ENCODE measurements around the gene TANC1. TPM values are rescaled to one million over a fixed set of nuclear protein-coding genes. Genes with fewer than 3 reads are reported as not detected.
"Not testable (repeated sequence)": the region's sequence is repeated elsewhere in the genome, so short reads cannot be mapped to it uniquely, and the experiment has no call there.

Gene TANC1
- total RNA-seq, 1 donor, result 74.7 TPM

DNA sequence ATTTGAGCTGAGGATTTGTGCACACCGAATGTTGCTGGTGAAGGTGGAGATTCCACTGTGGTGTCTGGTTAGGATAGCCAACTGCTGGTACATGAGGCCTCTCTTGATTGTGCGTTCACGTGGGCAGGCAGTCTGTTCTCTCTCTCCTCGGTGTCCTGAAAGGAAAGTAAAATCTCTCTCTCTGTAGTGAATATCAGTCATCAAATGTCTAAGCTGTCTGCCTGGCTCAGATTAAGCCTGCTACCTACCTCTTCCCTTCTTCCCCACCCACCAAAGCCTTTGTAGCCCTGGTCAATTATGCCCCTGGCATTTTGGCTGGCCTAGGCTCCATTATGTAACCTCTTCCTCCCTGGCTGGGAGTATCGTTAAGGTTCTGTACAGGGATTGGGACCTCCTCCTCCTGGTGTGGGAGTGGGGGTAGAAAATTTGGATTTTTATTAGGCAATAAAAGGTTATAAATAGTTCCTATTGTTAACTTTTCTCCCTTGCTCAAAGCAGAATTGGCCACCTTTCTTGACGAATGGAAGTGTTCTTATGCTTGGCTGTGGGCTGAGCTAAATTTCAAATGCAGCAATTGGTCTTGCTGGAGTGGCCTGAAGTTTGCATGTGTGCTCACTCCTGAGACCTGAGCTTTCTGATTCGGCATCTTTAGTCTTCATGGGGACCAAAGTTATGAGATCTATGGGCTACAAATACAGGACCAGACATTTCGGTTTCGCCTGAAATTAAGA is 169.2 kb downstream of the TANC1 start:
- DNase-seq (ENCODE audit: low read depth), result no peak

DNA sequence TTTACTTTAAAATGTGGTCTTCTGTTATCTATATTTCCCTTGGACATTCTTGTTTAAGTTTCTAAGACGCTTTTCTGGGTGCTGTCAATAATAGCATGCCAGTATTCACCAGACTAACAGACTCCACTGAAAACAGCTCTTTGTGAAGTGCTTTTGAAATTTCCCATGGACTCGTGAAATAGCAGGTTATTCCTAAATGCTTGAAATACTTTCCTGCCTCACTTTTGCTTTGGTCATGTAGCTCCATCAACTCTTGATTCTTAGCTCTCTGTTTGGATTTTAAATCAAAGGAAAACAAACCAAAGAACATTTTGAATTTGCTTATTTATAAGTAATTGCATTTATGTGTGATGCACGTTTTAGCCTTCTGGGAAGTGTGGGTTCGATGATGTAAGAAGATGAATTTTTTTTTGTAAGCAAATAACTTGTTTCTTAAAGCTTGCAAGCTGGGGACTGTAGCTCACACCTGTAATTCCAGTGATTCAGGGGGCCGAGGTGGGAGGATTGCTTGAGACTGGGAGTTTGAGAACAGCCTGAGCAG is 170.3 kb downstream of the TANC1 start:
- TF ChIP-seq, protein P1, sequence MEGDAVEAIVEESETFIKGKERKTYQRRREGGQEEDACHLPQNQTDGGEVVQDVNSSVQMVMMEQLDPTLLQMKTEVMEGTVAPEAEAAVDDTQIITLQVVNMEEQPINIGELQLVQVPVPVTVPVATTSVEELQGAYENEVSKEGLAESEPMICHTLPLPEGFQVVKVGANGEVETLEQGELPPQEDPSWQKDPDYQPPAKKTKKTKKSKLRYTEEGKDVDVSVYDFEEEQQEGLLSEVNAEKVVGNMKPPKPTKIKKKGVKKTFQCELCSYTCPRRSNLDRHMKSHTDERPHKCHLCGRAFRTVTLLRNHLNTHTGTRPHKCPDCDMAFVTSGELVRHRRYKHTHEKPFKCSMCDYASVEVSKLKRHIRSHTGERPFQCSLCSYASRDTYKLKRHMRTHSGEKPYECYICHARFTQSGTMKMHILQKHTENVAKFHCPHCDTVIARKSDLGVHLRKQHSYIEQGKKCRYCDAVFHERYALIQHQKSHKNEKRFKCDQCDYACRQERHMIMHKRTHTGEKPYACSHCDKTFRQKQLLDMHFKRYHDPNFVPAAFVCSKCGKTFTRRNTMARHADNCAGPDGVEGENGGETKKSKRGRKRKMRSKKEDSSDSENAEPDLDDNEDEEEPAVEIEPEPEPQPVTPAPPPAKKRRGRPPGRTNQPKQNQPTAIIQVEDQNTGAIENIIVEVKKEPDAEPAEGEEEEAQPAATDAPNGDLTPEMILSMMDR (IDR thresholded peaks at IDR 0.05; ENCODE audit: insufficient read depth, low read depth, low read length), result no peak

More for the DNA sequence above, 169.2 kb downstream of the TANC1 start:
- TF ChIP-seq, protein P1 (IDR thresholded peaks at IDR 0.05; ENCODE audit: insufficient read depth, low read depth, low read length), result no peak
- no peak overlapping the region for H3K4me3 ChIP-seq (ENCODE audit: low read depth, low read length)

DNA sequence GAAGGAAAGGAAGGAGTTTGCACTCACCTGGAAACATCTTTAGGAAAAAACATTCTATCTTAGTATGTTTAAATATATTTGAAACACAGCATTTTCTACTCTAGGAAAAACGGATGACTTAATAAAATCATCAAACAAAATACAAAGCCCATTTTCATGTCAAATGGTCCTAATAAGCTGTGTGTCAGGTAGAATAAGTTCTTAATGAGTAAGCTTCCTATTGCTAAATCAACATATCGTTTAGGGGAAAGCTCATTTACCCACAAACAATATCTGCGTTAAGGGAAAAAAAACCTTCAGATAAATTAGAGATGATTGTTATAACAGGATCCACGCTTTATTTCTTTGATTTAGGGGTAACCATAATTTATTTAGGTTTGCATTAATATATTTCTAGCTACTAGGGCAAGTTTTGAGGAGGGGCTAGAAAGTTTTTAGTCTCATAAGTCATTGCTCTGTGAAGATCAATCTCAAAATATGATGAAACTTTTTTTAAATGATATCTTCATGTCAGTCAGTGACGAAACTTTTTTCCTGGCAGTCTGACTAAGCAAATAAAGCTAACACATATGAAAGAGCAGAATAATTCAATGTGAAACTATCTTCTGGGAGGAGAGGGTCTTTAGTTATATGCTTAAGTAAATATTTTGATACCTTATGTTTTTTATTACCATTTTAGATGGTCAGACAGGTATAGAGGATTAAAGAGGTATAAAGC is 170.9 kb downstream of the TANC1 start:
- DNase-seq (ENCODE audit: low read depth), result no peak

More for the DNA sequence above, 170.3 kb downstream of the TANC1 start:
- DNase-seq (ENCODE audit: low read depth), result no peak
- H3K4me3 ChIP-seq (ENCODE audit: low read depth, low read length), result no peak overlapping the region

DNA sequence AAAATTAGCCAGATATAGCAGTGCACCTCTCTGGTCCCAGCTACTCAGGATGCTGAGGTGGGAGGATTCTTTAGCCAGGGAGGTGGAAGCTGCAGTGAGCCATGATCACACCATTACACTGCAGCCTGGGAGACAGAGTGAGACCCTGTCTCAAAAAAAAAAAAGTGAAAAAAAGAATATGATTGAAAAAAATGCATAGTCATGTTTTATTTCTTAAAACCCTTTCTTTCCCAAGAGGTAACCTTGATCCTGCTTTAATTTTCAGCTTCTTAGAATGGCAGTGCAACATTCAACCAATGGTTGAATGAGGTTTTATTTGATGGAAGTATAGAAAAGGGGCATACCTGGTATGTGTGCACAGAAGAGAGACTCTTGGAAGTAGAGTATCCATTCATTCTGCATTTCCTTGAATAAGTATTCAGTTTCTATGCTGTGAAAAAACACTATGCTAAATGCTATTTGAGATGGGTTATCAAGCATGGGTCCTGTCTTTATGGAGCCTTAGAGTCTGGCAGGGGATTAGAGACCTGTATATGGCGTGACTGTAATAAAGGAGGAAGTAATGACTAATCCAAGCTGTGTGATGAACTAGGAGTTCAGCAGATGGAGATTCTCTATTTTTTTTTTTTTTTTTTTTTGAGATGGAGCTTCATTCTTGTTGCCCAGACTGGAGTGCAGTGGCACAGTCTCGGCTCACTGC is 171.8 kb downstream of the TANC1 start:
- no peak overlapping the region for H3K4me3 ChIP-seq (ENCODE audit: low read depth, low read length)
- TF ChIP-seq, protein P1 (IDR thresholded peaks at IDR 0.05; ENCODE audit: insufficient read depth, low read depth, low read length), result no peak
- DNase-seq (ENCODE audit: low read depth), result peak; percentile 75

More for the DNA sequence above, 170.9 kb downstream of the TANC1 start:
- TF ChIP-seq, protein P1 (IDR thresholded peaks at IDR 0.05; ENCODE audit: insufficient read depth, low read depth, low read length), result no peak
- no peak overlapping the region for H3K4me3 ChIP-seq (ENCODE audit: low read depth, low read length)

DNA sequence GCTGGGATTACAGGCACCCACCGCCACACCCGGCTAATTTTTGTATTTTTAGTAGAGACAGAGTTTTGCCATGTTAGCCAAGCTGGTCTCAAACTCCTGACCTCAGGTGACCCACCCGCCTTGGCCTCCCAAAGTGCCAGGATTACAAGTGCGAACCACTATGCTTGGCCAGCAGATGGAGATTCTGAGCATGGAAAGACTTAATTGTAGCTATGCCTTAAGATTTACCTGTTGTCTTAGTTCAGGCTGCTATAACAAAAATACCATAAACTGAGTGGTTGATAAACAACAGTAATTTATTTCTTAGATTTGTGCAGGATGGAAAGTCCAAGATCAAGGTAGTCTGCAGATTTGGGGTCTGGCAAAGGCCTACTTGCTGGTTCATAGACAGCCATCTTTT is 172.4 kb downstream of the TANC1 start:
- not testable (repeated sequence) for H3K4me3 ChIP-seq (ENCODE audit: low read depth, low read length); DNase-seq (ENCODE audit: low read depth)

DNA sequence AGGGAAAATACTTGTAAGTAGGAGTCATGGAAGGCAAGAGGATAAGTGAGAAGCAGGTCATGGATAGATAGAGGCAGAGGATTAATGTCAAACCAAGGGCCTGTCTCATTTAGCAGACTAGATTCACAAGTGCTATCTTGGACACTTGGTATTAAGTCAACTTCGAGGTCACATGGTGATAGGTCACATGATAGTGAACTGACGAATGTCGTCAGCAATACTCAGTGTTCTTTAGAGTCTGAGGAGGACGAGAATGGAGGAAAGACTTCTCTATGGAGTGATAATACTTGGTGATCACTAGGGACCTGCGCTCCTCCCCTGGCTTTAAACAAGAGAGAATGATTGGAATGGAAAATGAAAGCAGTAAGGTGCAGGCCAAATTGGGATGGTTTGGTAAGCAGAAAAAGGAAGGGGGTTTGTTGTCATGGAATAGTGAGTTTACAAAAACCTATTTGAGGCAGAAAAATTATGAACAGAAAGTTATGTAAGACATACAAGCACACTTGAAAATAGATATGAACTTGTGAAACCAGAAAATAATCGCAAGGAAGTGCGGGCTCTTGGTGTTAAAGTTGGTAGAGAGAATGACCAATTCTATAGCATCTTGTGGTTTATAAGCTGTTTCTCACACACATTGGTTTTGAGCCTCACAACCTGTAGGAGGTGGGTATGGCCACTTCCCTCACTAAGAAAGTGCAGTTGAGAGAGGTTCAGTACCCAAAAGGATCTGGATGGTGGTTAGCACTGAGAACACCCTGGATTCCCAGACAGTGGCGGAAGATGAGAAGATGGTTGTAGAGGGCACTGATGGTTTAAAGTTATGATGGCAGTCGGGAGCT is 176.6 kb downstream of the TANC1 start:
- TF ChIP-seq, protein P1 (IDR thresholded peaks at IDR 0.05; ENCODE audit: insufficient read depth, low read depth, low read length), result no peak
- DNase-seq (ENCODE audit: low read depth), result no peak
- no peak overlapping the region for H3K4me3 ChIP-seq (ENCODE audit: low read depth, low read length)
